ENCODE data around the gene PDCD6IP.
"Not testable (repeated sequence)": the region's sequence is repeated elsewhere in the genome, so short reads cannot be mapped to it uniquely, and the experiment has no call there.

PDCD6IP gene

GRCh38 chr3:33855884-33856546, 57.6 kb downstream of the PDCD6IP start:
- no peak for DNase-seq (ENCODE audit: low read depth)
- TF ChIP-seq, protein P1, sequence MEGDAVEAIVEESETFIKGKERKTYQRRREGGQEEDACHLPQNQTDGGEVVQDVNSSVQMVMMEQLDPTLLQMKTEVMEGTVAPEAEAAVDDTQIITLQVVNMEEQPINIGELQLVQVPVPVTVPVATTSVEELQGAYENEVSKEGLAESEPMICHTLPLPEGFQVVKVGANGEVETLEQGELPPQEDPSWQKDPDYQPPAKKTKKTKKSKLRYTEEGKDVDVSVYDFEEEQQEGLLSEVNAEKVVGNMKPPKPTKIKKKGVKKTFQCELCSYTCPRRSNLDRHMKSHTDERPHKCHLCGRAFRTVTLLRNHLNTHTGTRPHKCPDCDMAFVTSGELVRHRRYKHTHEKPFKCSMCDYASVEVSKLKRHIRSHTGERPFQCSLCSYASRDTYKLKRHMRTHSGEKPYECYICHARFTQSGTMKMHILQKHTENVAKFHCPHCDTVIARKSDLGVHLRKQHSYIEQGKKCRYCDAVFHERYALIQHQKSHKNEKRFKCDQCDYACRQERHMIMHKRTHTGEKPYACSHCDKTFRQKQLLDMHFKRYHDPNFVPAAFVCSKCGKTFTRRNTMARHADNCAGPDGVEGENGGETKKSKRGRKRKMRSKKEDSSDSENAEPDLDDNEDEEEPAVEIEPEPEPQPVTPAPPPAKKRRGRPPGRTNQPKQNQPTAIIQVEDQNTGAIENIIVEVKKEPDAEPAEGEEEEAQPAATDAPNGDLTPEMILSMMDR (IDR thresholded peaks at IDR 0.05; ENCODE audit: control insufficient read depth, extremely low read depth, insufficient read depth) = no peak
- H3K4me3 ChIP-seq (ENCODE audit: low read depth, low read length) = no peak overlapping the region

GRCh38 chr3:33857701-33858100, 59.3 kb downstream of the PDCD6IP start:
- not testable (repeated sequence) for H3K4me3 ChIP-seq (ENCODE audit: low read depth, low read length); DNase-seq (ENCODE audit: low read depth)

DNA sequence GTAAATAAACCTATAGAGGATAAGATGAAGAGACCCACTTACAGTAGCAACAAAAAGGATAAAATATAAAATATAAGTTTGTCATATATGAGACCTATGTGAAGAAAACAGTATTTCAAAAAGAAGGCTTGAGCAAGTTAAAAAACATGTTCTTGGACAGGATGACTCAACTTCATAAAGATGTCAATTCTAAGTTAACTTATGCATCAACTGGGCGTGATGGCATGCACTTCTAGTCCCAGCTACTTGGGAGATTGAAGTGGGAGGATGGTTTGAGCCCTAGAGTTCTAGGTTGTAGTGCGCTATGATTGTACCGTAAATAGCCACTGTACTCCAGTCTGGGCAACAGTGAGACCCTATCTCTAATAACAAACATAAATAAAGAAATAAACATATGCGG, 59.7 kb downstream of the PDCD6IP start:
- no peak overlapping the region for H3K4me3 ChIP-seq (ENCODE audit: low read depth, low read length)
- TF ChIP-seq, protein P1 (IDR thresholded peaks at IDR 0.05; ENCODE audit: control insufficient read depth, extremely low read depth, insufficient read depth) = no peak
- no peak for DNase-seq (ENCODE audit: low read depth)

DNA sequence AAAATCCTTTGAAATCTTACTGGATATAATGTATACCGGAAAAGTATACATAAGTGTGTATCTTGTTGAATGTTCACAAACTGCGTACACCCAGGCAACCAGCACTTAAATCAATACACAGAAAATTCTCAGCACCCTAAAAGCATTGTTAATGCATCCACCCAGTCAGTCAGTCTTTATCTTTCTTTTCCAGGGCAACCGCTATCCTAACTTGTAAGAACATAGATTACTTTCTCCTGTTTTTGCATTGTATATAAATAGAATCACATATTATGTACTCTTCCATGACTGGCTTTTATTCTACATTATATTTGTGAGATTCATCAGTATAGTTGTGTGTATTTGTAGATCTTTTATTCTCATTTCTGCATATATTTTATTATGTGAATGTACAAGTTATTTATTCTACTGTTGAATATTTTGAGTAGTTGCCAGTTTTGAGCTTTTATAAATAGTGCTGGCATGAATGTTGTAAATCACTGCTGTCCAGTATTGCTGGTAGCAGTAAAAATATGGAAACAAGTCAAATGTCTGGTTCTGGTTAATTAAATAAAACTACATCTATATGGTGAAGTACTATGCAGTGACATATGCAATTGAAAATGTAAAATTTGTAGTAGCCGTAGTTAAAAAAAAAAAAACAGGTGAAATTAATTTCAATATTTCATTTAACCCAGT, 62.1 kb downstream of the PDCD6IP start:
- DNase-seq (ENCODE audit: low read depth) = no peak

GRCh38 chr3:33865133-33865532, 66.7 kb downstream of the PDCD6IP start:
- TF ChIP-seq, protein P1 (IDR thresholded peaks at IDR 0.05; ENCODE audit: control insufficient read depth, extremely low read depth, insufficient read depth) = no peak
- H3K4me3 ChIP-seq (ENCODE audit: low read depth, low read length) = no peak overlapping the region

More for the DNA sequence above, 62.1 kb downstream of the PDCD6IP start:
- TF ChIP-seq, protein P1 (IDR thresholded peaks at IDR 0.05; ENCODE audit: control insufficient read depth, extremely low read depth, insufficient read depth) = no peak
- no peak overlapping the region for H3K4me3 ChIP-seq (ENCODE audit: low read depth, low read length)

DNA sequence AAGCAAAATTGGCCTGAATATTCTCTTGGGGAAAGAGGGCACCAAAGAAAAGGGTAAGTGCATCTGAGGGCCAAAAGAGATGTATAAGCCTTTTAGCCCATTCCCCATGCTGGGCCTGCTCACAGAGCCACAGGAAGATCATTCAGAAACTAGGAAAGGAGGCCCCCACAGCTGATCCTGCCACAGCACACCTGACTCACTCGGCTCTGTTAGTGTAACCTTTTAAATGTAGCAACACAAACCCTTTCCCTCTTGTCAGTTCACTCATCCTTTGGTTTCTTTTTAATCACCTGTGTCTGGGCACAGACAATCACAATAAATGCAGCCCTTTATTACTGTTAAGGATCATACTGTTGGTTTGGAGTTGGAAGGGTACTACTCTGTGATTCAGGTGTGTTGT, 69.9 kb downstream of the PDCD6IP start:
- no peak for DNase-seq (ENCODE audit: low read depth)
- no peak overlapping the region for H3K4me3 ChIP-seq (ENCODE audit: low read depth, low read length)
- TF ChIP-seq, protein P1 (IDR thresholded peaks at IDR 0.05; ENCODE audit: control insufficient read depth, extremely low read depth, insufficient read depth) = no peak

More at GRCh38 chr3:33865133-33865532, 66.7 kb downstream of the PDCD6IP start:
- no peak for DNase-seq (ENCODE audit: low read depth)

GRCh38 chr3:33869977-33870376, 71.5 kb downstream of the PDCD6IP start:
- TF ChIP-seq, protein P1 (IDR thresholded peaks at IDR 0.05; ENCODE audit: control insufficient read depth, extremely low read depth, insufficient read depth) = no peak
- DNase-seq (ENCODE audit: low read depth) = no peak
- H3K4me3 ChIP-seq (ENCODE audit: low read depth, low read length) = no peak overlapping the region

All from LNCaP clone FGC (cell line).